Peyer's patch (tissue), 4 donors: Measurements from ENCODE around the gene CACNA1H. TPM values are rescaled to one million over a fixed set of nuclear protein-coding genes. Genes with fewer than 3 reads are reported as not detected.

Source experiments
- DNase-seq, 3 donors: peaks; one replicate each; pipeline ENCODE4 v3.0.0-alpha.2; 2017 to 2019
- H3K27ac ChIP-seq, 4 donors: fragments of 200-600 bp; sonication (generic); one replicate each; pipeline ENCODE4 v1.5.1; 2016 to 2019
- H3K27me3 ChIP-seq, 2 donors: fragments of 200-600 bp; sonication (generic); one replicate each; pipeline ENCODE4 v1.5.1; 2019
- H3K36me3 ChIP-seq, 3 donors: fragments of 200-600 bp; sonication (generic); one replicate each; pipeline ENCODE4 v1.5.1; 2016 to 2019
- H3K4me1 ChIP-seq, 4 donors: fragments of 200-600 bp; sonication (generic); one replicate each; pipeline ENCODE4 v1.5.1; 2016 to 2019
- H3K4me3 ChIP-seq, 4 donors: fragments of 200-600 bp; sonication (generic); 1 replicate in 3 of 4; 2 replicates in 1 of 4; pipeline ENCODE4 v1.5.1; 2016 to 2019; ENCODE audit warnings: mild to moderate bottlenecking in 1 of 4
- H3K9me3 ChIP-seq, 4 donors: fragments of 200-600 bp; sonication (generic); one replicate each; pipeline ENCODE4 v1.5.1; 2016 to 2019; ENCODE audit warnings: mild to moderate bottlenecking in 1 of 4
- CTCF ChIP-seq, 6 experiments: fragments of 450-650 bp in 4 of 6; fragments of 200-600 bp in 2 of 6; sonication (generic) in 1 of 6; IDR thresholded peaks; one replicate each; pipeline ENCODE4 v1.5.1; 2017 to 2019; ENCODE audit warnings: antibody characterized with exemption in 6 of 6, mild to moderate bottlenecking in 3 of 6, moderate library complexity in 1 of 6
- POLR2A ChIP-seq, 2 donors: fragments of 450-650 bp; IDR thresholded peaks; one replicate each; pipeline ENCODE4 v1.5.1; 2017; ENCODE audit warnings: antibody characterized with exemption in 2 of 2, mild to moderate bottlenecking in 2 of 2, moderate library complexity in 2 of 2
- total RNA-seq, 4 donors: library from RNA; depleted of rRNA; stranded (reverse); fragments of >200 nt; gene quantifications; one replicate each; pipeline ENCODE4 v1.1.0, GENCODE V29; 2016

The CACNA1H gene
- total RNA-seq, 4 donors from 2014 or later = 4.0 to 28.9 (median 9.7) TPM

- TF ChIP-seq CTCF (IDR thresholded peaks at IDR 0.05) = no peak
- no peak for TF ChIP-seq POLR2A (IDR thresholded peaks at IDR 0.05)
- Histone ChIP-seq H3K27ac (no peak overlapping the region), H3K4me1 (peaks cover 0 to 14% (median 6%) of the 10 kb centered on the region in 4 donors), H3K9me3 (no peaks in the 10 kb centered on the region), H3K36me3 (no peaks in the 10 kb centered on the region), H3K27me3 (peaks cover 0 to 8% of the 10 kb centered on the region in 2 donors), H3K4me3 (no peak overlapping the region)
- no peak for DNase-seq
Measured at GRCh38 chr16:1107731-1108130, 45.2 kb upstream of the CACNA1H start.

- TF ChIP-seq CTCF (IDR thresholded peaks at IDR 0.05) = no peak
- no peak for TF ChIP-seq POLR2A (IDR thresholded peaks at IDR 0.05)
- peaks cover 0 to 2% of the 10 kb centered on the region in 2 donors for H3K27me3 ChIP-seq
- DNase-seq = peak in 1 of 3 donors; percentile 62
- H3K4me1 ChIP-seq = peaks cover 0 to 8% (median 0%) of the 10 kb centered on the region in 4 donors
- no peak overlapping the region for H3K27ac ChIP-seq
- no peaks in the 10 kb centered on the region for H3K36me3 ChIP-seq
- no peaks in the 10 kb centered on the region for H3K9me3 ChIP-seq
- no peak overlapping the region for H3K4me3 ChIP-seq
Measured at GRCh38 chr16:1108299-1109252, 44.3 kb upstream of the CACNA1H start.

GRCh38 chr16:1109648-1110047 is 43.3 kb upstream of the CACNA1H start:
- no peak for TF ChIP-seq CTCF (IDR thresholded peaks at IDR 0.05)
- no peak for TF ChIP-seq POLR2A (IDR thresholded peaks at IDR 0.05)
- H3K27me3 ChIP-seq = no peaks in the 10 kb centered on the region
- DNase-seq = no peak
- H3K4me1 ChIP-seq = peaks cover 0 to 8% (median 0%) of the 10 kb centered on the region in 4 donors
- no peak overlapping the region for H3K4me3 ChIP-seq
- H3K27ac ChIP-seq = no peak overlapping the region
- H3K36me3 ChIP-seq = no peaks in the 10 kb centered on the region
- H3K9me3 ChIP-seq = no peaks in the 10 kb centered on the region

- no peaks in the 10 kb centered on the region for H3K27me3 ChIP-seq
- no peaks in the 10 kb centered on the region for H3K36me3 ChIP-seq
- no peak for TF ChIP-seq CTCF (IDR thresholded peaks at IDR 0.05)
- TF ChIP-seq POLR2A (IDR thresholded peaks at IDR 0.05) = no peak
- no peaks in the 10 kb centered on the region for H3K9me3 ChIP-seq
- no peak overlapping the region for H3K27ac ChIP-seq
- H3K4me1 ChIP-seq = peaks cover 0 to 8% (median 0%) of the 10 kb centered on the region in 4 donors
- no peak overlapping the region for H3K4me3 ChIP-seq
- no peak for DNase-seq
Measured at GRCh38 chr16:1112506-1113184, 40.3 kb upstream of the CACNA1H start.

- Histone ChIP-seq H3K9me3 (no peaks in the 10 kb centered on the region), H3K27me3 (no peaks in the 10 kb centered on the region), H3K4me3 (no peak overlapping the region), H3K36me3 (no peaks in the 10 kb centered on the region), H3K4me1 (peaks cover 0 to 7% (median 0%) of the 10 kb centered on the region in 4 donors), H3K27ac (no peak overlapping the region)
- TF ChIP-seq CTCF (IDR thresholded peaks at IDR 0.05) = no peak
- TF ChIP-seq POLR2A (IDR thresholded peaks at IDR 0.05) = no peak
- no peak for DNase-seq
Measured at GRCh38 chr16:1113489-1113888, 39.4 kb upstream of the CACNA1H start.
